Liver (tissue), 9 donors: ENCODE results near the gene CBFA2T2. TPM values are rescaled to one million over a fixed set of nuclear protein-coding genes. Genes with fewer than 3 reads are reported as not detected.

Experiments
- DNase-seq: peaks from one replicate; pipeline ENCODE4 v3.0.0-alpha.2; 2017; ENCODE audit warnings: low spot score
- H3K27ac ChIP-seq, 2 donors: one replicate each; pipeline ENCODE4 v1.7.0; 2013; ENCODE audit warnings: inconsistent platforms in 2 of 2, low read length in 2 of 2, control low read depth in 1 of 2, low read depth in 1 of 2, mild to moderate bottlenecking in 1 of 2
- H3K27me3 ChIP-seq, 4 donors: one replicate each; pipeline versions ENCODE4 v1.6.1 to v1.7.0; 2013; ENCODE audit warnings: low read length in 3 of 4, inconsistent platforms in 1 of 4, mild to moderate bottlenecking in 1 of 4, moderate library complexity in 1 of 4; ENCODE audit not compliant: control insufficient read depth in 4 of 4, insufficient read depth in 4 of 4
- H3K36me3 ChIP-seq, 4 donors: one replicate each; pipeline versions ENCODE4 v1.6.1 to v1.7.0; 2013; ENCODE audit warnings: low read length in 3 of 4, mild to moderate bottlenecking in 3 of 4, low read depth in 1 of 4, moderate library complexity in 1 of 4; ENCODE audit not compliant: control insufficient read depth in 4 of 4, insufficient read depth in 3 of 4
- H3K4me1 ChIP-seq, 4 donors: one replicate each; pipeline versions ENCODE4 v1.6.1 to v1.7.0; 2013; ENCODE audit warnings: low read length in 3 of 4, mild to moderate bottlenecking in 3 of 4, moderate library complexity in 1 of 4; ENCODE audit not compliant: control insufficient read depth in 4 of 4, insufficient read depth in 4 of 4
- H3K4me3 ChIP-seq, 3 donors: one replicate each; pipeline versions ENCODE4 v1.6.1 to v1.7.0; 2013; ENCODE audit warnings: low read length in 3 of 3, control low read depth in 1 of 3, low read depth in 1 of 3, mild to moderate bottlenecking in 1 of 3
- H3K9ac ChIP-seq, 2 donors: one replicate each; pipeline ENCODE4 v1.7.0; 2013; ENCODE audit warnings: low read length in 2 of 2, mild to moderate bottlenecking in 2 of 2, moderate library complexity in 2 of 2, control low read depth in 1 of 2, low read depth in 1 of 2
- H3K9me3 ChIP-seq, 4 donors: one replicate each; pipeline versions ENCODE4 v1.6.1 to v1.7.0; 2013; ENCODE audit warnings: low read length in 3 of 4; ENCODE audit not compliant: control insufficient read depth in 4 of 4
- EGR1 ChIP-seq, 2 donors: IDR thresholded peaks; 2 replicates each; pipeline ENCODE4 v1.6.1; 2016 to 2018; ENCODE audit warnings: antibody characterized with exemption in 2 of 2, low read depth in 2 of 2
- FOXA1 ChIP-seq: IDR thresholded peaks from 2 replicates; pipeline ENCODE4 v1.6.1; 2016; ENCODE audit warnings: antibody characterized with exemption
- FOXA2 ChIP-seq: IDR thresholded peaks from 2 replicates; pipeline ENCODE4 v1.6.1; 2016; ENCODE audit warnings: antibody characterized with exemption
- GABPA ChIP-seq, 2 donors: IDR thresholded peaks in 1 of 2; conservative IDR thresholded peaks in 1 of 2; 2 replicates each; pipeline ENCODE4 v1.6.1; 2016; ENCODE audit warnings: antibody characterized with exemption in 2 of 2, mild to moderate bottlenecking in 1 of 2, moderate library complexity in 1 of 2
- HNF4A ChIP-seq, 2 donors: conservative IDR thresholded peaks; 2 replicates each; pipeline ENCODE4 v1.6.1; 2016; ENCODE audit warnings: antibody characterized with exemption in 2 of 2, mild to moderate bottlenecking in 2 of 2
- HNF4G ChIP-seq: IDR thresholded peaks from 2 replicates; pipeline ENCODE4 v1.6.1; 2016; ENCODE audit warnings: antibody characterized with exemption
- JUND ChIP-seq, 2 donors: IDR thresholded peaks; 2 replicates each; pipeline ENCODE4 v1.6.1; 2016; ENCODE audit warnings: antibody characterized with exemption in 2 of 2
- NR2F2 ChIP-seq: IDR thresholded peaks from 2 replicates; pipeline ENCODE4 v1.6.1; 2016; ENCODE audit warnings: antibody characterized with exemption
- RAD21 ChIP-seq, 2 donors: IDR thresholded peaks; 2 replicates each; pipeline ENCODE4 v1.6.1; 2016; ENCODE audit warnings: antibody characterized with exemption in 2 of 2, mild to moderate bottlenecking in 2 of 2
- SP1 ChIP-seq: IDR thresholded peaks from 2 replicates; pipeline ENCODE4 v1.6.1; 2018; ENCODE audit warnings: antibody characterized with exemption, mild to moderate bottlenecking
- TAF1 ChIP-seq: conservative IDR thresholded peaks from 2 replicates; pipeline ENCODE4 v1.6.1; 2016; ENCODE audit warnings: antibody characterized with exemption, mild to moderate bottlenecking
- YY1 ChIP-seq: IDR thresholded peaks from 2 replicates; pipeline ENCODE4 v1.6.1; 2016; ENCODE audit warnings: antibody characterized with exemption, mild to moderate bottlenecking
- WGBS: extraction: QIAGEN DNeasy Blood & Tissue Kit; methylation state at CpG from one replicate; pipeline ENCODE4 v1.1.7; 2013; 5-methylcytosine and 5-hydroxymethylcytosine counted together
- polyA plus RNA-seq, 2 donors: library from polyadenylated mRNA; stranded (reverse) in 1 of 2; unstranded in 1 of 2; fragments of 200-250 nt in 1 of 2; fragments of >200 nt in 1 of 2; fragmentation: Nextera tagmentation in 1 of 2; extraction: Ambion mirVana in 1 of 2; gene quantifications; one replicate each; pipeline versions ENCODE4 v1.2.1 to v1.2.3, GENCODE V29; 2013 to 2015
- total RNA-seq, 2 donors: library from RNA; depleted of rRNA; stranded (reverse); fragments of >200 nt; gene quantifications; one replicate each; pipeline ENCODE4 v1.2.3, GENCODE V29; 2014
- TF ChIP-seq, protein P1 (sequence below): fragments of 150-350 bp; IDR thresholded peaks from 2 replicates; pipeline ENCODE4 v1.5.1; 2017; ENCODE audit warnings: improper control_type of control experiment, low read depth, low read length; ENCODE audit not compliant: missing input control
- TF ChIP-seq, protein P2 (sequence below): IDR thresholded peaks from 2 replicates; pipeline ENCODE4 v1.6.1; 2016; ENCODE audit warnings: antibody characterized with exemption
- TF ChIP-seq, protein P3 (sequence below): IDR thresholded peaks from 2 replicates; pipeline ENCODE4 v1.6.1; 2016; ENCODE audit warnings: antibody characterized with exemption, mild to moderate bottlenecking
- donor health status: healthy.
- donor health status: healthy.
- donor health status: healthy.
- donor health status: healthy.
- donor health status: healthy.

The CBFA2T2 gene
- total and polyA plus RNA-seq, 4 donors: 2.0 to 5.5 (median 5.3) TPM

DNA sequence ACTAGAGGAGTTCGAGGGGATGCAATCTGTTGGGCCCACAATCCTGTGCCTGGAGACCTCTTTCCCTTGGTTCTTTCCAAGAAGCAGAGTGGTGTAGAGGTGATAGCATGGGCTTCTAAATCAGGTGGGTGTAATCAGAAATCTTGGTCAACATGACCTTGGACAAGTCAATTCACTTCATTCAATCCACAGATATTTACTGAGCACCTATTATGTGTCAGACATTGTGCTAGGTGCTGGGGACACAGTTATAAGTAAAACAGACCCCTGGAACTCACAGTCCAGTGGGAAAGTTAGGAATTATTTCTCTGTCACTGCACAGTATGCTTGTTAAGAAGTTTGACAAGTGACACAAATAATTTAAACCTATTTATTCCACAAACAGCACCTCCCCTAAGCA, 199.6 kb downstream of the CBFA2T2 start:
- Histone ChIP-seq H3K4me1 (peaks cover 2 to 14% (median 8%) of the 10 kb centered on the region in 4 donors), H3K4me3 (no peak overlapping the region), H3K9ac (no peak overlapping the region), H3K36me3 (no peaks in the 10 kb centered on the region), H3K27me3 (no peaks in the 10 kb centered on the region), H3K27ac (no peak overlapping the region), H3K9me3 (no peaks in the 10 kb centered on the region)
- TF ChIP-seq EGR1 (IDR thresholded peaks at IDR 0.05; ENCODE audit: low read depth in 2 of 2) (no peak), JUND (IDR thresholded peaks at IDR 0.05) (no peak), HNF4G (no peak), GABPA (IDR thresholded peaks at IDR 0.05 in 1 of 2, conservative IDR thresholded peaks at IDR 0.05 in 1 of 2) (no peak), RAD21 (IDR thresholded peaks at IDR 0.05) (no peak)
- TF ChIP-seq, protein P1, sequence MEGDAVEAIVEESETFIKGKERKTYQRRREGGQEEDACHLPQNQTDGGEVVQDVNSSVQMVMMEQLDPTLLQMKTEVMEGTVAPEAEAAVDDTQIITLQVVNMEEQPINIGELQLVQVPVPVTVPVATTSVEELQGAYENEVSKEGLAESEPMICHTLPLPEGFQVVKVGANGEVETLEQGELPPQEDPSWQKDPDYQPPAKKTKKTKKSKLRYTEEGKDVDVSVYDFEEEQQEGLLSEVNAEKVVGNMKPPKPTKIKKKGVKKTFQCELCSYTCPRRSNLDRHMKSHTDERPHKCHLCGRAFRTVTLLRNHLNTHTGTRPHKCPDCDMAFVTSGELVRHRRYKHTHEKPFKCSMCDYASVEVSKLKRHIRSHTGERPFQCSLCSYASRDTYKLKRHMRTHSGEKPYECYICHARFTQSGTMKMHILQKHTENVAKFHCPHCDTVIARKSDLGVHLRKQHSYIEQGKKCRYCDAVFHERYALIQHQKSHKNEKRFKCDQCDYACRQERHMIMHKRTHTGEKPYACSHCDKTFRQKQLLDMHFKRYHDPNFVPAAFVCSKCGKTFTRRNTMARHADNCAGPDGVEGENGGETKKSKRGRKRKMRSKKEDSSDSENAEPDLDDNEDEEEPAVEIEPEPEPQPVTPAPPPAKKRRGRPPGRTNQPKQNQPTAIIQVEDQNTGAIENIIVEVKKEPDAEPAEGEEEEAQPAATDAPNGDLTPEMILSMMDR: no peak
- DNase-seq: no peak
- 97% methylated on average over 1 of the region's 1 CpG for WGBS

DNA sequence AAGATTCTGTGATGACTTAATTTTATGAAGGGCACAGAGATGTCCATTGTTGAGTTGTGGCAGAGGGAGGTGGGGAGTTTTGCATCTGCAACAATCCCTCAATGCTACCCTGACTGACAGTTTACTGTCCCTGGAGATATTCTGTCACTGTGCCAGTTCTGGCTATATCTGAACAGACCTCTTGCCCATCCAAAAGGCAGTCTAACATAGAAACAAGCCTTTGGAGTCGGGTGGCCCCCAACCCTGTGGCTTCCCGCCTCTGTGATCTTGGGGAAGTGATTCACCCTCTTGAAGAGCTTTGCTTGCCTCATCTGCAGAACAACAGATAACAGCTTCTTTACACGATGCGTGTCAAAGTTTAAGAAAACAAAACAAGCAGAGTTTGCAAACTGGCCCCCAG, 200.1 kb downstream of the CBFA2T2 start:
- TF ChIP-seq SP1: no peak
- TF ChIP-seq EGR1 (IDR thresholded peaks at IDR 0.05; ENCODE audit: low read depth in 2 of 2): no peak
- TF ChIP-seq NR2F2: no peak
- TF ChIP-seq, protein P1: no peak
- TF ChIP-seq, protein P2, sequence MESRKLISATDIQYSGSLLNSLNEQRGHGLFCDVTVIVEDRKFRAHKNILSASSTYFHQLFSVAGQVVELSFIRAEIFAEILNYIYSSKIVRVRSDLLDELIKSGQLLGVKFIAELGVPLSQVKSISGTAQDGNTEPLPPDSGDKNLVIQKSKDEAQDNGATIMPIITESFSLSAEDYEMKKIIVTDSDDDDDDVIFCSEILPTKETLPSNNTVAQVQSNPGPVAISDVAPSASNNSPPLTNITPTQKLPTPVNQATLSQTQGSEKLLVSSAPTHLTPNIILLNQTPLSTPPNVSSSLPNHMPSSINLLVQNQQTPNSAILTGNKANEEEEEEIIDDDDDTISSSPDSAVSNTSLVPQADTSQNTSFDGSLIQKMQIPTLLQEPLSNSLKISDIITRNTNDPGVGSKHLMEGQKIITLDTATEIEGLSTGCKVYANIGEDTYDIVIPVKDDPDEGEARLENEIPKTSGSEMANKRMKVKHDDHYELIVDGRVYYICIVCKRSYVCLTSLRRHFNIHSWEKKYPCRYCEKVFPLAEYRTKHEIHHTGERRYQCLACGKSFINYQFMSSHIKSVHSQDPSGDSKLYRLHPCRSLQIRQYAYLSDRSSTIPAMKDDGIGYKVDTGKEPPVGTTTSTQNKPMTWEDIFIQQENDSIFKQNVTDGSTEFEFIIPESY: no peak
- TF ChIP-seq TAF1: no peak
- TF ChIP-seq RAD21 (IDR thresholded peaks at IDR 0.05): no peak
- TF ChIP-seq FOXA2: no peak
- TF ChIP-seq YY1: no peak
- TF ChIP-seq, protein P3, sequence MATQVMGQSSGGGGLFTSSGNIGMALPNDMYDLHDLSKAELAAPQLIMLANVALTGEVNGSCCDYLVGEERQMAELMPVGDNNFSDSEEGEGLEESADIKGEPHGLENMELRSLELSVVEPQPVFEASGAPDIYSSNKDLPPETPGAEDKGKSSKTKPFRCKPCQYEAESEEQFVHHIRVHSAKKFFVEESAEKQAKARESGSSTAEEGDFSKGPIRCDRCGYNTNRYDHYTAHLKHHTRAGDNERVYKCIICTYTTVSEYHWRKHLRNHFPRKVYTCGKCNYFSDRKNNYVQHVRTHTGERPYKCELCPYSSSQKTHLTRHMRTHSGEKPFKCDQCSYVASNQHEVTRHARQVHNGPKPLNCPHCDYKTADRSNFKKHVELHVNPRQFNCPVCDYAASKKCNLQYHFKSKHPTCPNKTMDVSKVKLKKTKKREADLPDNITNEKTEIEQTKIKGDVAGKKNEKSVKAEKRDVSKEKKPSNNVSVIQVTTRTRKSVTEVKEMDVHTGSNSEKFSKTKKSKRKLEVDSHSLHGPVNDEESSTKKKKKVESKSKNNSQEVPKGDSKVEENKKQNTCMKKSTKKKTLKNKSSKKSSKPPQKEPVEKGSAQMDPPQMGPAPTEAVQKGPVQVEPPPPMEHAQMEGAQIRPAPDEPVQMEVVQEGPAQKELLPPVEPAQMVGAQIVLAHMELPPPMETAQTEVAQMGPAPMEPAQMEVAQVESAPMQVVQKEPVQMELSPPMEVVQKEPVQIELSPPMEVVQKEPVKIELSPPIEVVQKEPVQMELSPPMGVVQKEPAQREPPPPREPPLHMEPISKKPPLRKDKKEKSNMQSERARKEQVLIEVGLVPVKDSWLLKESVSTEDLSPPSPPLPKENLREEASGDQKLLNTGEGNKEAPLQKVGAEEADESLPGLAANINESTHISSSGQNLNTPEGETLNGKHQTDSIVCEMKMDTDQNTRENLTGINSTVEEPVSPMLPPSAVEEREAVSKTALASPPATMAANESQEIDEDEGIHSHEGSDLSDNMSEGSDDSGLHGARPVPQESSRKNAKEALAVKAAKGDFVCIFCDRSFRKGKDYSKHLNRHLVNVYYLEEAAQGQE: no peak
- no peak for TF ChIP-seq FOXA1
- TF ChIP-seq HNF4A (conservative IDR thresholded peaks at IDR 0.05): no peak
- TF ChIP-seq GABPA (IDR thresholded peaks at IDR 0.05 in 1 of 2, conservative IDR thresholded peaks at IDR 0.05 in 1 of 2): no peak
- Histone ChIP-seq H3K4me3 (no peak overlapping the region), H3K4me1 (peaks cover 2 to 14% (median 8%) of the 10 kb centered on the region in 4 donors), H3K27me3 (no peaks in the 10 kb centered on the region), H3K9ac (no peak overlapping the region), H3K9me3 (no peaks in the 10 kb centered on the region), H3K27ac (no peak overlapping the region), H3K36me3 (no peaks in the 10 kb centered on the region)
- peak; percentile 64 for DNase-seq
- WGBS: 55% methylated on average over 4 of the region's 4 CpGs
